Gastrocnemius medialis (tissue), 4 donors: Measurements from ENCODE around the gene SULT2A1. TPM values are rescaled to one million over a fixed set of nuclear protein-coding genes. Genes with fewer than 3 reads are reported as not detected.

Experiments used
- ATAC-seq, 2 donors: fragments of 150-250 bp; one replicate each; pipeline ENCODE4 v1.9.1; 2016
- DNase-seq, 2 donors: peaks; one replicate each; pipeline ENCODE4 v3.0.0-alpha.2; 2019
- H3K27ac ChIP-seq, 4 donors: fragments of 200-600 bp; sonication (generic); 1 replicate in 1 of 4; 2 replicates in 3 of 4; pipeline ENCODE4 v1.5.1; 2016 to 2018; ENCODE audit warnings: mild to moderate bottlenecking in 2 of 4, moderate library complexity in 1 of 4
- H3K27me3 ChIP-seq, 3 donors: fragments of 200-600 bp; sonication (generic) in 2 of 3; 1 replicate in 1 of 3; 2 replicates in 2 of 3; pipeline versions ENCODE4 v1.5.1 to v1.6.0; 2016 to 2019; ENCODE audit warnings: mild to moderate bottlenecking in 1 of 3, moderate library complexity in 1 of 3
- H3K36me3 ChIP-seq, 2 donors: fragments of 200-600 bp; sonication (generic) in 1 of 2; one replicate each; pipeline ENCODE4 v1.5.1; 2017 to 2018
- H3K4me1 ChIP-seq, 2 donors: fragments of 200-600 bp; sonication (generic) in 1 of 2; one replicate each; pipeline ENCODE4 v1.5.1; 2016 to 2017; ENCODE audit warnings: mild to moderate bottlenecking in 2 of 2
- H3K4me3 ChIP-seq, 4 donors: fragments of 200-600 bp; sonication (generic) in 3 of 4; 1 replicate in 1 of 4; 2 replicates in 3 of 4; pipeline ENCODE4 v1.5.1; 2016 to 2019; ENCODE audit warnings: mild to moderate bottlenecking in 2 of 4
- H3K9me3 ChIP-seq, 3 donors: fragments of 200-600 bp; sonication (generic) in 2 of 3; 1 replicate in 1 of 3; 2 replicates in 2 of 3; pipeline ENCODE4 v1.5.1; 2016 to 2019
- POLR2A ChIP-seq, 2 donors: fragments of 450-650 bp; IDR thresholded peaks; one replicate each; pipeline ENCODE4 v1.6.1; 2017; ENCODE audit warnings: antibody characterized with exemption in 2 of 2, mild to moderate bottlenecking in 2 of 2, moderate library complexity in 2 of 2
- in situ Hi-C, 4 donors: fragments of 200-750 bp; cut with MboI; loops; one replicate each; pipeline versions ENCODE4 v1.15.0 to v1.8.0; 2017; ENCODE audit warnings: low sequenced_read_pairs in 4 of 4
- intact Hi-C: fragments of 100-400 bp; cut with DNase I; formaldehyde crosslinking; loops from one replicate; pipeline ENCODE4 v1.15.1; 2023; ENCODE audit warnings: low total_unique reads
- total RNA-seq, 4 donors: library from RNA; depleted of rRNA; stranded (reverse); fragments of >200 nt; gene quantifications; one replicate each; pipeline versions ENCODE4 v1.1.0 to v1.2.3, GENCODE V29; 2016
- TF ChIP-seq, protein P1 (sequence below), 5 experiments: fragments of 450-650 bp in 3 of 5; fragments of 200-600 bp in 2 of 5; sonication (generic) in 2 of 5; IDR thresholded peaks in 4 of 5; conservative IDR thresholded peaks in 1 of 5; 1 replicate in 4 of 5; 2 replicates in 1 of 5; pipeline ENCODE4 v1.5.1; 2016 to 2019; ENCODE audit warnings: antibody characterized with exemption in 5 of 5, mild to moderate bottlenecking in 3 of 5, moderate library complexity in 3 of 5

Gene SULT2A1
- total RNA-seq, 4 donors from 2014 or later, result 0.55 to 1.4 TPM; not detected in 2

DNA sequence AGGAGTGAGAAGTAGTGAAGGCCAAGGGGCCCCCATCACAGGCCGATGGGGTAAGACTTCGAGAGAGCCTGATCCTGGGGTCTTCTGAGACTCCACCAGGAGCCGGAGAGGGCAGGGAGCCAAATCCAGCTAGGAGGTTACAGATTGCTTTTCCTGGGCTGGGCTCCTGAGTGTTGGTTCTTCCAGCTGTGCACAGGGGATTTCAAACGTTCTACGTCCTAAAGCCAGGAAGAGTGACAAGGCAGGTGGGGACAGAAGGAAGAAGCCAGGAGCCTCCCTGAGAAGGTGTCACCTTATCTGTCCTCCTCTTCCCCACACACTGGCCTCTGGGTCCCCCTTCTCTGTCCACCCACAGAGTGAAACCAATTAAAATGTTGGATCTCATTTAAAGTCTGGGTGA is 43.2 kb downstream of the SULT2A1 start:
- in situ Hi-C loops, result no loop called here
- Histone ChIP-seq H3K36me3 (no peaks in the 10 kb centered on the region), H3K9me3 (no peaks in the 10 kb centered on the region), H3K27me3 (peaks cover 0 to 12% (median 6%) of the 10 kb centered on the region in 3 donors), H3K27ac (no peak overlapping the region), H3K4me3 (no peak overlapping the region), H3K4me1 (no peaks in the 10 kb centered on the region)
- TF ChIP-seq POLR2A (IDR thresholded peaks at IDR 0.05), result no peak
- TF ChIP-seq, protein P1, sequence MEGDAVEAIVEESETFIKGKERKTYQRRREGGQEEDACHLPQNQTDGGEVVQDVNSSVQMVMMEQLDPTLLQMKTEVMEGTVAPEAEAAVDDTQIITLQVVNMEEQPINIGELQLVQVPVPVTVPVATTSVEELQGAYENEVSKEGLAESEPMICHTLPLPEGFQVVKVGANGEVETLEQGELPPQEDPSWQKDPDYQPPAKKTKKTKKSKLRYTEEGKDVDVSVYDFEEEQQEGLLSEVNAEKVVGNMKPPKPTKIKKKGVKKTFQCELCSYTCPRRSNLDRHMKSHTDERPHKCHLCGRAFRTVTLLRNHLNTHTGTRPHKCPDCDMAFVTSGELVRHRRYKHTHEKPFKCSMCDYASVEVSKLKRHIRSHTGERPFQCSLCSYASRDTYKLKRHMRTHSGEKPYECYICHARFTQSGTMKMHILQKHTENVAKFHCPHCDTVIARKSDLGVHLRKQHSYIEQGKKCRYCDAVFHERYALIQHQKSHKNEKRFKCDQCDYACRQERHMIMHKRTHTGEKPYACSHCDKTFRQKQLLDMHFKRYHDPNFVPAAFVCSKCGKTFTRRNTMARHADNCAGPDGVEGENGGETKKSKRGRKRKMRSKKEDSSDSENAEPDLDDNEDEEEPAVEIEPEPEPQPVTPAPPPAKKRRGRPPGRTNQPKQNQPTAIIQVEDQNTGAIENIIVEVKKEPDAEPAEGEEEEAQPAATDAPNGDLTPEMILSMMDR (IDR thresholded peaks at IDR 0.05 in 4 of 5, conservative IDR thresholded peaks at IDR 0.05 in 1 of 5), result no peak
- DNase-seq (no peak), ATAC-seq (no peak)
- intact Hi-C loops, result no loop called here

DNA sequence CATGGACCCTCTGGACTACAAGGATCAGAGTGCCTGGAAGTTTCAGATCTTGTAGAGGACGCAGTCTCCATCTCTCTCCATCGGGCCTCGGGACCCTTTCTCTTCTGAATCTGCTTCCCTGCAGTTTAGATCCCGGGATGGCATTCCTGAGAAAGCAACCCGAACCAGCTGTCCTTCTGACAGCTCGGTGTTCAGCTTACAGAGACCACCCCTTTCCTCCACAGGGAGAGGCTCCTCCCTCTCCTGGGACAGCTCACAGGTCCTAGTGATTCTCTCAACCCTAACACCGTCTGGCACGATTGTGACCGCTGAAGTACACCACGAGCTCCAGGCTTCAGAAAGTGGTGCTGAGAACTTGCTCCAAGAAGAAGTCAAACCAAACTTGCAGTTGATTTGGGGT is 46.2 kb downstream of the SULT2A1 start:
- in situ Hi-C loops (no loop called here), intact Hi-C loops (no loop called here)
- no peak for DNase-seq
- H3K9me3 ChIP-seq, result no peaks in the 10 kb centered on the region
- TF ChIP-seq, protein P1 (IDR thresholded peaks at IDR 0.05 in 4 of 5, conservative IDR thresholded peaks at IDR 0.05 in 1 of 5), result no peak
- TF ChIP-seq POLR2A (IDR thresholded peaks at IDR 0.05), result no peak
- H3K36me3 ChIP-seq, result no peaks in the 10 kb centered on the region
- H3K27me3 ChIP-seq, result peaks cover 0 to 8% (median 5%) of the 10 kb centered on the region in 3 donors
- no peak overlapping the region for H3K27ac ChIP-seq
- no peaks in the 10 kb centered on the region for H3K4me1 ChIP-seq
- no peak for ATAC-seq
- no peak overlapping the region for H3K4me3 ChIP-seq

DNA sequence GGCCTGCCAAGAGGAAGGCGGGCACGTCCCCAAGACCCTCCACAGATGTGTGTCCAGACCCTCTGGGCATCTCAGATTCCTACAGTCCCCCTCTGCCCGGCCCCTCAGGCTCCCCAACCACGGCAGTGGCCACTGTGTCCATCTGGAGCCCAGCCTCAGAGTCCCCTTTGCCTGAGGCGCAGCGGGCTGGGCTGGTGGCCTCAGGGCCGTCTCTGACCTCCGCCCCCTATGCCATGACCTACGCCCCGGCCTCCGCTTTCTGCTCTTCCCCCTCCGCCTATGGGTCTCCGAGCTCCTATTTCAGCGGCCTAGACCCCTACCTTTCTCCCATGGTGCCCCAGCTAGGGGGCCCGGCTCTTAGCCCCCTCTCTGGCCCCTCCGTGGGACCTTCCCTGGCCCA is 46.7 kb downstream of the SULT2A1 start:
- Histone ChIP-seq H3K27ac (no peak overlapping the region), H3K4me1 (no peaks in the 10 kb centered on the region), H3K27me3 (peaks cover 0 to 8% (median 5%) of the 10 kb centered on the region in 3 donors), H3K4me3 (no peak overlapping the region), H3K9me3 (no peaks in the 10 kb centered on the region), H3K36me3 (no peaks in the 10 kb centered on the region)
- intact Hi-C loops, result no loop called here
- ATAC-seq, result no peak
- TF ChIP-seq POLR2A (IDR thresholded peaks at IDR 0.05), result no peak
- TF ChIP-seq, protein P1 (IDR thresholded peaks at IDR 0.05 in 4 of 5, conservative IDR thresholded peaks at IDR 0.05 in 1 of 5), result no peak
- DNase-seq, result no peak
- in situ Hi-C loops, result no loop called here

DNA sequence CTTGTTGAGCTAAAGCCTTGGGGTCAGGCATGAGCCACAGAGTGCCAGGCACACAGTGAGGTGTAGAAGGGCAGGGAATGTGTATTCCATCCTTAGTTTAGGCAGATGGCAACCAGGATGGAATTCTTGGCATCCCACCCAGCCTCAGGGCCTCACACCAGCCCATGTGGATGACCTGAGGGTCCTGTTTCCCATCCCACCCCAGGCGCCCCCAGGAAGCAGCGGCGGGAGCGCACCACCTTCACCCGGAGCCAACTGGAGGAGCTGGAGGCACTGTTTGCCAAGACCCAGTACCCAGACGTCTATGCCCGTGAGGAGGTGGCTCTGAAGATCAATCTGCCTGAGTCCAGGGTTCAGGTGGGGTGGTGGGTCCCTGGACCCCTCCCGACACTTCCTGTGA is 50.1 kb downstream of the SULT2A1 start:
- ATAC-seq (no peak), DNase-seq (no peak)
- H3K27ac ChIP-seq, result no peak overlapping the region
- no peaks in the 10 kb centered on the region for H3K9me3 ChIP-seq
- intact Hi-C loops (no loop called here), in situ Hi-C loops (no loop called here)
- no peaks in the 10 kb centered on the region for H3K4me1 ChIP-seq
- no peaks in the 10 kb centered on the region for H3K36me3 ChIP-seq
- no peak overlapping the region for H3K4me3 ChIP-seq
- H3K27me3 ChIP-seq, result peaks cover 0 to 6% (median 1%) of the 10 kb centered on the region in 3 donors
- no peak for TF ChIP-seq POLR2A (IDR thresholded peaks at IDR 0.05)

DNA sequence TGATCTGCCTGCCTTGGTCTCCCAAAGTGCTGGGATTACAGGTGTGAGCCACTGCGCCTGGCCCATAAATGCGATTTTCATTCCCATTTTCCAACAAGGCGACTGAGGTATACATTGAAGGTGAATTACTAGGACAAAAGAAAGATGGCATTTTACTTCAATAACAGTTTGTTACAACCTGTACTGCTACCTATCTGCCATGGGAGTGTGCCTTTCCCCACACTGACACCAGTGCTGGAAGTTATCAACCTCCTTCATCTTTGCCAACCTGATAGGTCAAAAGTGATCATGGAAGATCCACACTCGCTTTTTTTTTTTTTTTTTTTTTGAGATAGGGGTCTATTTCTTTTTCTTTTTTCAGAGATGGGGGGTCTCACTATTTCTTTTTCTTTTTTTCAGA is 53.4 kb downstream of the SULT2A1 start:
- no peaks in the 10 kb centered on the region for H3K9me3 ChIP-seq

More for the DNA sequence above, 53.4 kb downstream of the SULT2A1 start:
- Histone ChIP-seq H3K36me3 (no peaks in the 10 kb centered on the region), H3K4me1 (no peaks in the 10 kb centered on the region), H3K27ac (no peak overlapping the region), H3K27me3 (no peaks in the 10 kb centered on the region), H3K4me3 (no peak overlapping the region)
- in situ Hi-C loops, result no loop called here
- TF ChIP-seq, protein P1 (IDR thresholded peaks at IDR 0.05 in 4 of 5, conservative IDR thresholded peaks at IDR 0.05 in 1 of 5), result no peak
- no peak for TF ChIP-seq POLR2A (IDR thresholded peaks at IDR 0.05)
- no peak for DNase-seq
- intact Hi-C loops, result no loop called here
- ATAC-seq, result no peak
